Prostate gland (tissue), 2 donors: Measurements from ENCODE around the gene TOR3A. TPM values are rescaled to one million over a fixed set of nuclear protein-coding genes. Genes with fewer than 3 reads are reported as not detected.

Source experiments
- DNase-seq: peaks from one replicate; pipeline ENCODE4 v3.0.0-alpha.2; 2019; ENCODE audit warnings: low spot score
- H3K27ac ChIP-seq, 2 donors: fragments of 200-600 bp; sonication (generic); 2 replicates each; pipeline ENCODE4 v1.5.1; 2017 to 2019
- H3K27me3 ChIP-seq: fragments of 200-600 bp; sonication (generic); replicated peaks from 2 replicates; pipeline ENCODE4 v1.5.1; 2019; ENCODE audit not compliant: insufficient read depth
- H3K36me3 ChIP-seq, 2 donors: fragments of 200-600 bp; sonication (generic); 1 replicate in 1 of 2; 2 replicates in 1 of 2; pipeline versions ENCODE4 v1.5.1 to v1.8.1; 2017 to 2019
- H3K4me1 ChIP-seq: fragments of 200-600 bp; sonication (generic); replicated peaks from 2 replicates; pipeline ENCODE4 v1.5.1; 2019
- H3K4me3 ChIP-seq, 2 donors: fragments of 200-600 bp; sonication (generic); 2 replicates each; pipeline ENCODE4 v1.5.1; 2017 to 2019
- H3K9me3 ChIP-seq: fragments of 200-600 bp; sonication (generic); 2 replicates; pipeline ENCODE4 v1.5.1; 2017
- POLR2A ChIP-seq: fragments of 450-650 bp; IDR thresholded peaks from one replicate; pipeline ENCODE4 v1.6.1; 2016; ENCODE audit warnings: antibody characterized with exemption, mild to moderate bottlenecking
- POLR2AphosphoS5 ChIP-seq: sonication (generic); formaldehyde crosslinking; IDR thresholded peaks from one replicate; pipeline ENCODE4 v1.6.1; 2017; ENCODE audit warnings: antibody characterized with exemption
- WGBS: methylation state at CpG from one replicate; pipeline ENCODE4 v1.1.5; 2018; 5-methylcytosine and 5-hydroxymethylcytosine counted together
- intact Hi-C: fragments of 100-400 bp; cut with DNase I; formaldehyde crosslinking; loops from one replicate; pipeline ENCODE4 v1.14.2; 2022
- total RNA-seq, 2 donors: library from RNA; depleted of rRNA; stranded (reverse); fragments of >200 nt; gene quantifications; one replicate each; pipeline ENCODE4 v1.1.0, GENCODE V29; 2016
- TF ChIP-seq, protein P1 (sequence below), 4 experiments: fragments of 200-600 bp in 2 of 4; fragments of 450-650 bp in 2 of 4; sonication (generic) in 2 of 4; IDR thresholded peaks; 1 replicate in 3 of 4; 2 replicates in 1 of 4; pipeline ENCODE4 v1.5.1; 2016 to 2019; ENCODE audit warnings: antibody characterized with exemption in 4 of 4, mild to moderate bottlenecking in 2 of 4, moderate library complexity in 2 of 4

Gene TOR3A
- total RNA-seq, 2 donors from 2014 or later = 40.0 to 109 TPM

DNA sequence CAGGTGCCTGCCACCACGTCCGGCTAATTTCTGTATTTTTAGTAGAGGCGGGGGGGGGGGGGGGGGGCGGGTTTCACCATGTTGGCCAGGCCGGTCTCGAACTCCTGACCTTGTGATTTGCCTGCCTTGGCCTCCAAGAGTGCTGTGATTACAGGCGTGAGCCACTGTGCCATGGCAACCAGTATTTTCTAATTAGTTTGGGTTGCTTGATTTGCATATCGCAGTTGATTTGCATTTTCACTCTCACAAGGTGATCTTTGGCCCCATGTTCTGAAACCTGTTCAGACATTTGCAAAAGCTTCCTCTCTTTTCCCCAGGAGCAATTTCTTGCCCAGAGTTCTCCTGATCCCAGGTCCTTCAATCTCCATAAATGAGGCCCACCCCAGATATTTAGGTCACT, 1.7 kb downstream of the TOR3A start:
- H3K9me3 ChIP-seq = no peaks in the 10 kb centered on the region
- DNase-seq = no peak
- H3K4me3 ChIP-seq = no peak overlapping the region
- H3K27me3 ChIP-seq = no peaks in the 10 kb centered on the region
- intact Hi-C loops = loop anchor here (5.0 to 10.0 kb wide), 3 partner anchors 111 to 284 kb away; partner anchors contain the start of genes AXDND1 and SOAT1
- no peak overlapping the region for H3K27ac ChIP-seq
- H3K4me1 ChIP-seq = no peaks in the 10 kb centered on the region
- WGBS = 92% methylated on average over 7 of the region's 8 CpGs
- TF ChIP-seq POLR2AphosphoS5 = no peak
- TF ChIP-seq, protein P1, sequence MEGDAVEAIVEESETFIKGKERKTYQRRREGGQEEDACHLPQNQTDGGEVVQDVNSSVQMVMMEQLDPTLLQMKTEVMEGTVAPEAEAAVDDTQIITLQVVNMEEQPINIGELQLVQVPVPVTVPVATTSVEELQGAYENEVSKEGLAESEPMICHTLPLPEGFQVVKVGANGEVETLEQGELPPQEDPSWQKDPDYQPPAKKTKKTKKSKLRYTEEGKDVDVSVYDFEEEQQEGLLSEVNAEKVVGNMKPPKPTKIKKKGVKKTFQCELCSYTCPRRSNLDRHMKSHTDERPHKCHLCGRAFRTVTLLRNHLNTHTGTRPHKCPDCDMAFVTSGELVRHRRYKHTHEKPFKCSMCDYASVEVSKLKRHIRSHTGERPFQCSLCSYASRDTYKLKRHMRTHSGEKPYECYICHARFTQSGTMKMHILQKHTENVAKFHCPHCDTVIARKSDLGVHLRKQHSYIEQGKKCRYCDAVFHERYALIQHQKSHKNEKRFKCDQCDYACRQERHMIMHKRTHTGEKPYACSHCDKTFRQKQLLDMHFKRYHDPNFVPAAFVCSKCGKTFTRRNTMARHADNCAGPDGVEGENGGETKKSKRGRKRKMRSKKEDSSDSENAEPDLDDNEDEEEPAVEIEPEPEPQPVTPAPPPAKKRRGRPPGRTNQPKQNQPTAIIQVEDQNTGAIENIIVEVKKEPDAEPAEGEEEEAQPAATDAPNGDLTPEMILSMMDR (IDR thresholded peaks at IDR 0.05) = no peak
- no peak for TF ChIP-seq POLR2A
- peaks cover 0 to 4% of the 10 kb centered on the region in 2 donors for H3K36me3 ChIP-seq

DNA sequence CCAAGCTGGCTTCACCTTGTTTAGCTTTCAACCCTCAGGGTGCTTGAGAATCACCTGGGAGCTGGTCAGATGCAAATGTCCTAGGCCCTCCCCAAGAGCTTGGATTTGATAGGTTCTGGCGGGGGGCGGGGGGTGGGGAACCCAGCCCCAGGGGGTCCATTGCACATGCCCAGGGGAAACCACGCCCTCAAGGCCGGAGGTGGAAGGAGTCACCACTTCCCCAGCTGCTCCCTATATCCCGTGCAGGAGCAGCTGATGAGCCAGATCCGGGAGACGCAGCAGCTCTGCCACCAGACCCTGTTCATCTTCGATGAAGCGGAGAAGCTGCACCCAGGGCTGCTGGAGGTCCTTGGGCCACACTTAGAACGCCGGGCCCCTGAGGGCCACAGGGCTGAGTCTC, 5.8 kb downstream of the TOR3A start:
- no peak for DNase-seq
- no peak overlapping the region for H3K27ac ChIP-seq
- H3K9me3 ChIP-seq = no peaks in the 10 kb centered on the region
- H3K4me3 ChIP-seq = no peak overlapping the region
- no peaks in the 10 kb centered on the region for H3K4me1 ChIP-seq
- H3K36me3 ChIP-seq = peaks cover 0 to 4% of the 10 kb centered on the region in 2 donors
- WGBS = 68% methylated on average over 11 of the region's 11 CpGs
- intact Hi-C loops = loop anchor here (10.0 kb wide), 1 partner anchor 107 kb away; no protein-coding TSS in a partner anchor
- no peaks in the 10 kb centered on the region for H3K27me3 ChIP-seq
- TF ChIP-seq POLR2AphosphoS5 = no peak
- TF ChIP-seq, protein P1 (IDR thresholded peaks at IDR 0.05) = no peak
- no peak for TF ChIP-seq POLR2A

DNA sequence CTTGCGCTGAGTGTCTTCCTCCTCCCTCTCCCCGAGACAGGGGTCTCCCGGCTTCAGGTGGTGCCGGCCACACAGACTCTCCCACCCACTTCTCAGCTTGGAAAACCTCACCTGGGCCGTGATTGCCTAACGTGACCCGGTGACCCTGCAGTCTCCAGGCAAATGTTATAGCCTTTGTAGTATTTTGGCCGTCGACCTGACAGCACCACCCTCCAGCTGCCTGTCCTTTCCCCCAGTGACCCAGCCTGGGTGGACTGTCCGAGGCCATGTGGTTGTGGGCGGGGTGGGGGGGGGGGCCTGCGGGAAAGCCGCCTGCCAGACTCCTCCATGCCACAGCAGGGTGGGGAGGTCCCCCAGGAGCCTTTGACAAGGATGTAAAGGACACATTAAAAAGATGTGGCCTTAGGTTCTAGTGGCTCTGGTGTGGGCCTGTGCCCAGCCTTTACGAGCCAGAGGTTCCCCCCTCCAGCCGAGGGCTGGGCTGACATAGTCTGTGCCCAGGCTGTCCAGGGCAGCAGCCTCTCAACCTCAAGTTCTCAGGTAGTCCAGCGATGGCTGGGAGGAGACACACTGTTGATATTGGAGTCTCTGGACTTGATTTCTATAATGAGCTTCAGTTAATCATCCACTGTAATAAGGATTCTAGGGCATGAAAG, 8.1 kb downstream of the TOR3A start:
- Histone ChIP-seq H3K27ac (no peak overlapping the region), H3K9me3 (no peaks in the 10 kb centered on the region), H3K36me3 (peaks cover 0 to 15% of the 10 kb centered on the region in 2 donors), H3K4me1 (no peaks in the 10 kb centered on the region), H3K27me3 (no peaks in the 10 kb centered on the region), H3K4me3 (no peak overlapping the region)
- 65% methylated on average over 16 of the region's 16 CpGs for WGBS
- no peak for TF ChIP-seq POLR2A
- no peak for TF ChIP-seq POLR2AphosphoS5
- TF ChIP-seq, protein P1 (IDR thresholded peaks at IDR 0.05) = no peak
- DNase-seq = no peak
- intact Hi-C loops = loop anchor here (10.0 kb wide), 1 partner anchor 105 kb away; no protein-coding TSS in a partner anchor

DNA sequence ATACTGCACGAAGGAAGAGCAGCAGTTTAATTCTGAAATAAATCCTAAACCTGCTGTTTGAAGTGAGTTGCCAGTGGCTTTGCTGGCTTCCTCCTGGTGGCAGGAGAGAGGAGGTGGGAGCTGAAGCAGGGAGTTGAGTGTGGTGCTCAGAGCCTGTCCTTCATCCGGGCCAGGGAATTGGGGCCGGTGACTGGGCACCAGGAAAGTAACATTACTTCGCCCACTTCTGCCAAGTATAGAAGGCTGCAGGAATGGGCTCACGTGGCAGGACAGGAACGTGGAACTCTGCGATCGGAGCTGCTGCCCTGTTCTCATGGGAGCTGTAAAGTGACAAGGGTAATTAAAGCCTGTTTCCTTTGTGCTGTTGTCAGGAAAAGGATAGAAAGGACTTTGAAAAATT, 8.7 kb downstream of the TOR3A start:
- no peak overlapping the region for H3K4me3 ChIP-seq
- intact Hi-C loops = no loop called here
- no peaks in the 10 kb centered on the region for H3K27me3 ChIP-seq
- H3K9me3 ChIP-seq = no peaks in the 10 kb centered on the region
- peaks cover 0 to 15% of the 10 kb centered on the region in 2 donors for H3K36me3 ChIP-seq
- H3K4me1 ChIP-seq = no peaks in the 10 kb centered on the region
- WGBS = 63% methylated on average over 8 of the region's 8 CpGs
- H3K27ac ChIP-seq = no peak overlapping the region
- DNase-seq = no peak
- TF ChIP-seq POLR2AphosphoS5 = no peak
- TF ChIP-seq, protein P1 (IDR thresholded peaks at IDR 0.05) = no peak
- no peak for TF ChIP-seq POLR2A

DNA sequence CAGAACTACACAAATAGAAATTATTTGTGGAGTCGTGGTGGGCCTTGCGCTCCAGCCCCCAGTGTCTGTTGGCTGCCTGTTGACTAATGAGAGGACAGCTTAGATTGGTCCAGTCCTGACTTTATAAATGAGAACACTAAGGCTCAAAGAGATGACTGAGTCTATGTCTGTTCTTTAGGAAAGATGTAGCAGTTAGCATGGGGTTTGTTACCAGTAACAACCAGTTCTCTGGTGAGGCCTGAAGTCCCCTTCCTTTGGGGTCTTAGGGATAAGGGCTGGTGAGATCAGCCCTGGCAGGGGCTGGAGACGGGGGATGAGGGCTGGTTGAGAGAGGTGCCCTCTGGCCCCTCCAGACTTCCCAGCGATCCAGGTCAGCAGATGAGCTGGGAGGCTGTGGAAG, 9.1 kb downstream of the TOR3A start:
- 88% methylated on average over 4 of the region's 4 CpGs for WGBS
- Histone ChIP-seq H3K27ac (no peak overlapping the region), H3K4me3 (no peak overlapping the region), H3K4me1 (no peaks in the 10 kb centered on the region), H3K27me3 (no peaks in the 10 kb centered on the region), H3K9me3 (no peaks in the 10 kb centered on the region), H3K36me3 (peaks cover 0 to 15% of the 10 kb centered on the region in 2 donors)
- no peak for DNase-seq
- intact Hi-C loops = no loop called here
- TF ChIP-seq, protein P1 (IDR thresholded peaks at IDR 0.05) = no peak
- TF ChIP-seq POLR2A (no peak), POLR2AphosphoS5 (no peak)
